Cardiac muscle cell (in vitro differentiated cells and primary cell): ENCODE data around the gene USP17L15. TPM values are rescaled to one million over a fixed set of nuclear protein-coding genes. Genes with fewer than 3 reads are reported as not detected.
"Not testable (repeated sequence)": the region's sequence is repeated elsewhere in the genome, so short reads cannot be mapped to it uniquely, and the experiment has no call there.

Experiments used
- DNase-seq, 2 donors: peaks; one replicate each; pipeline versions ENCODE4 v3.0.0 to v3.0.0-alpha.2; 2010 to 2017; ENCODE audit warnings: low read depth in 1 of 2, low spot score in 1 of 2
- H3K27ac ChIP-seq: fragments of 200-600 bp; sonication (generic); 2 replicates; pipeline ENCODE4 v1.5.1; 2016
- H3K27me3 ChIP-seq: fragments of 200-600 bp; sonication (generic); 2 replicates; pipeline ENCODE4 v1.6.0; 2016; ENCODE audit warnings: control low read depth
- H3K36me3 ChIP-seq: fragments of 200-600 bp; sonication (generic); 2 replicates; pipeline ENCODE4 v1.5.1; 2016; ENCODE audit warnings: control low read depth
- H3K4me1 ChIP-seq: fragments of 200-600 bp; sonication (generic); 2 replicates; pipeline ENCODE4 v1.8.1; 2017; ENCODE audit warnings: low read depth, mild to moderate bottlenecking, mixed run types
- H3K4me3 ChIP-seq: fragments of 200-600 bp; sonication (generic); 2 replicates; pipeline ENCODE4 v1.5.1; 2016; ENCODE audit warnings: mild to moderate bottlenecking
- H3K9me3 ChIP-seq: fragments of 200-600 bp; sonication (generic); 2 replicates; pipeline ENCODE4 v1.5.1; 2017; ENCODE audit warnings: low read depth, mild to moderate bottlenecking, control low read depth
- polyA plus RNA-seq: library from polyadenylated mRNA; unstranded; fragments of >200 nt; fragmentation: Nextera tagmentation; extraction: Ambion mirVana; gene quantifications from 2 replicates; pipeline ENCODE4 v1.2.1, GENCODE V29; 2016
- total RNA-seq: library from RNA; depleted of rRNA; stranded (reverse); fragments of >200 nt; gene quantifications from 2 replicates; pipeline ENCODE4 v1.2.3, GENCODE V29; 2016

The USP17L15 gene
- total and polyA plus RNA-seq, 2 experiments from 2014 or later, result not detected

DNA sequence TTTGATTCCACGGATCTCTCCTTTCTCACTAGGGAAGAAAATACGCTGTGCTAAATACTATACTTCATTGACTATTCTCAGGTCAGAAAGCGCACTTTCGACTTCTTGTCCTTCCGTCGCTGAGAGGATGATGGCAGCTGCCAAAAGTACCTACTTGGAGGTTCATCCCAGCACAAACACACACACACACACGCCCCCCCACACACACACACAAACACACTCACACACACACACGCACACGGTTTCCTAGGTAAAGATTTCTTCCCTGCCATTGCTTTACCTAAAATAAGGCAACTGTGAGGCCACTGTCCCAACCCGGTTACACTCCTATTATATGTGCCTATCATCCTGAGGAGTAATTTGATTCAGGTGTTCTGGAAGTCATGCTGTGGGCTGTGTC lies 37.5 kb downstream of the USP17L15 start:
- not testable (repeated sequence) for DNase-seq, H3K36me3 ChIP-seq, H3K9me3 ChIP-seq, H3K4me1 ChIP-seq, H3K27ac ChIP-seq, H3K4me3 ChIP-seq, H3K27me3 ChIP-seq

Other genes with a start within 250 kb of the USP17L15 start
- not detected in 2 replicates for gene FAM90A26, start 64.0 kb upstream of the USP17L15 start, total RNA-seq
- gene FAM90A26, start 64.0 kb upstream of the USP17L15 start, polyA plus RNA-seq, result not detected in 2 replicates
- not detected in 2 replicates for gene USP17L10, start 23.7 kb upstream of the USP17L15 start, total RNA-seq
- gene USP17L10, start 23.7 kb upstream of the USP17L15 start, polyA plus RNA-seq, result not detected in 2 replicates
- gene USP17L11, start 19.0 kb upstream of the USP17L15 start, total RNA-seq, result not detected in 2 replicates
- not detected in 2 replicates for gene USP17L11, start 19.0 kb upstream of the USP17L15 start, polyA plus RNA-seq
- gene USP17L12, start 14.2 kb upstream of the USP17L15 start, total RNA-seq, result not detected in 2 replicates
- gene USP17L12, start 14.2 kb upstream of the USP17L15 start, polyA plus RNA-seq, result not detected in 2 replicates
- gene USP17L13, start 9.5 kb upstream of the USP17L15 start, total RNA-seq, result not detected in 2 replicates
- not detected in 2 replicates for gene USP17L13, start 9.5 kb upstream of the USP17L15 start, polyA plus RNA-seq
- not detected in 2 replicates for gene USP17L17, start 9.5 kb downstream of the USP17L15 start, total RNA-seq
- gene USP17L17, start 9.5 kb downstream of the USP17L15 start, polyA plus RNA-seq, result not detected in 2 replicates
- gene USP17L18, start 14.2 kb downstream of the USP17L15 start, total RNA-seq, result not detected in 2 replicates
- gene USP17L18, start 14.2 kb downstream of the USP17L15 start, polyA plus RNA-seq, result not detected in 2 replicates
- not detected in 2 replicates for gene USP17L19, start 19.0 kb downstream of the USP17L15 start, total RNA-seq
- gene USP17L19, start 19.0 kb downstream of the USP17L15 start, polyA plus RNA-seq, result not detected in 2 replicates
- gene USP17L20, start 23.7 kb downstream of the USP17L15 start, total RNA-seq, result not detected in 2 replicates
- gene USP17L20, start 23.7 kb downstream of the USP17L15 start, polyA plus RNA-seq, result not detected in 2 replicates
- not detected in 2 replicates for gene USP17L21, start 28.5 kb downstream of the USP17L15 start, total RNA-seq
- not detected in 2 replicates for gene USP17L21, start 28.5 kb downstream of the USP17L15 start, polyA plus RNA-seq
- gene USP17L22, start 33.2 kb downstream of the USP17L15 start, total RNA-seq, result not detected in 2 replicates
- not detected in 2 replicates for gene USP17L22, start 33.2 kb downstream of the USP17L15 start, polyA plus RNA-seq
- not detected in 2 replicates for gene USP17L24, start 90.8 kb downstream of the USP17L15 start, total RNA-seq
- gene USP17L24, start 90.8 kb downstream of the USP17L15 start, polyA plus RNA-seq, result not detected in 2 replicates
- not detected in 2 replicates for gene USP17L25, start 95.5 kb downstream of the USP17L15 start, total RNA-seq
- gene USP17L25, start 95.5 kb downstream of the USP17L15 start, polyA plus RNA-seq, result not detected in 2 replicates
- not detected in 2 replicates for gene USP17L26, start 100.3 kb downstream of the USP17L15 start, total RNA-seq
- not detected in 2 replicates for gene USP17L26, start 100.3 kb downstream of the USP17L15 start, polyA plus RNA-seq
- not detected in 2 replicates for gene USP17L5, start 105.0 kb downstream of the USP17L15 start, total RNA-seq
- not detected in 2 replicates for gene USP17L5, start 105.0 kb downstream of the USP17L15 start, polyA plus RNA-seq
- gene USP17L27, start 109.8 kb downstream of the USP17L15 start, total RNA-seq, result not detected in 2 replicates
- gene USP17L27, start 109.8 kb downstream of the USP17L15 start, polyA plus RNA-seq, result not detected in 2 replicates
- gene USP17L28, start 114.5 kb downstream of the USP17L15 start, total RNA-seq, result not detected in 2 replicates
- gene USP17L28, start 114.5 kb downstream of the USP17L15 start, polyA plus RNA-seq, result not detected in 2 replicates
- gene USP17L29, start 119.3 kb downstream of the USP17L15 start, total RNA-seq, result not detected in 2 replicates
- gene USP17L29, start 119.3 kb downstream of the USP17L15 start, polyA plus RNA-seq, result not detected in 2 replicates
- gene USP17L30, start 128.7 kb downstream of the USP17L15 start, total RNA-seq, result not detected in 2 replicates
- gene USP17L30, start 128.7 kb downstream of the USP17L15 start, polyA plus RNA-seq, result not detected in 2 replicates
- gene DEFB131A, start 210.0 kb downstream of the USP17L15 start, total RNA-seq, result not detected in 2 replicates
- gene DEFB131A, start 210.0 kb downstream of the USP17L15 start, polyA plus RNA-seq, result not detected in 2 replicates